Measurements from ENCODE around the gene MLLT10.
"Not testable (repeated sequence)": the region's sequence is repeated elsewhere in the genome, so short reads cannot be mapped to it uniquely, and the experiment has no call there.

MLLT10 gene

GRCh38 chr10:21588159-21588558, 54.1 kb downstream of the MLLT10 start:
- DNase-seq: not testable (repeated sequence)

DNA sequence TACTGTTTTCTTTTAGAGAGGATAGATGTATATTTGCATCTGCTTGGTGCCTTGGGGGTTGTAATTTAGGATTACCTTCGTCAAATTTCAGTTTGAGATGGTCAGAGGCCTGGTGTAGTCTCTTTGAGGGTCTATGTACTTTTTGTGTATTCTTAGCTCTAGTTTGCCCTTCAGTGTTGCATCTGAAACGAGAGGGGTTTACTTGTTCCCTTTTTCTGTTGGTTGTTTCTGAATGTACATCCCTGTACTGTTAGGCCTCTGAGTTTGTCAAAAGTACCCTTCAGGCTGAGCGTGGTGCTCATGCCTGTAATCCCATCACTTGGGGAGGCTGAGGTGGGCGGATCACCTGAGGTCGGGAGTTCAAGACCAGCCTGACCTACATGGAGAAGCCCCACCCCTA, 60.0 kb downstream of the MLLT10 start:
- DNase-seq: no peak

DNA sequence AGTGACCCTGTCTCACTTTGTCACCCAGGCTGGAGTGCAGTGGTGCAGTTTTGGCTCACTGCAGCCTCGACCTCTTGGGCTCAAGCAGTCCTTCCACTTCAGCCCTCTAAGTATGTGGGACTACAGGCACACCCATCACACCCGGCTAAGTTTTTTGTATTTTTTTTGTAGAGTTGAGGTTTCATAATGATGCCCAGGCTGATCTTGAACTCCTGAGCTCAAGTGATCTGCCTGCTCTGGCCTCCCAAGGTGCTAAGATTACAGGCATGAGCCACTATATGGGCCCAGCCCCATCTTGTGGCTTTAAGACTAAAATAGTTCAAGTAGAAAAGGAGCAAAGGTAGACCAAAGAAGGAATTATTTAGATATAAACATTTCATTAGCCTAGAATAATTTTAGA, 65.5 kb downstream of the MLLT10 start:
- no peak for DNase-seq

DNA sequence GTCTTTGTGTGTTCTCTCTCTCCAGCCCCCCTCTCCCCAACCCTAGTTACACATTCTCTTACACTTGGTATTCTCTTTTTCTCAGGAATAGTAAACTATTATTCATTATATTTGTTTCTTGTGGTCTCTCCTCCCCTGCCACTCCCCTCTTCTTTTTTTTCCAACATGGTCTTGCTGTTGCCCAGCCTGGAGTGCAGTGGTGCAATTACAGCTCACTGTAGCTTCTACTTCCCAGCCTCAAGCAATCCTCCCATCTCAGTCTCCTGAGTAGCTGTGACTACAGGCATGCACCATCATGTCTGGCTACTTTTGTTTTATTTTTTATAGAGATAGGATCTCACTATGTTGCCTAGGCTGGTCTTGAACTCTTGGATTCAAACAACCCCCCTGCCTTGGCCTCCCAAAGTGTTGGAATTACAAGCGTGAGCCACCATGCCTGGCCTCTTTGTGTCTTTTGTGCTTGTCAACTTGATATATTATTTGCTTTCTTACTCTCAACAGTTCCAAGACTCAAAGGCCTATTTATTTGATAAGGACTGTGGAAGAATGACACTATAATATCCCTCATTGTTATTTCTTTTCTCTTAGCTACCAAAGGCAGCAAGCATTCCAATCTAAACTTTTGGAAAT, 66.9 kb downstream of the MLLT10 start:
- no peak for DNase-seq

DNA sequence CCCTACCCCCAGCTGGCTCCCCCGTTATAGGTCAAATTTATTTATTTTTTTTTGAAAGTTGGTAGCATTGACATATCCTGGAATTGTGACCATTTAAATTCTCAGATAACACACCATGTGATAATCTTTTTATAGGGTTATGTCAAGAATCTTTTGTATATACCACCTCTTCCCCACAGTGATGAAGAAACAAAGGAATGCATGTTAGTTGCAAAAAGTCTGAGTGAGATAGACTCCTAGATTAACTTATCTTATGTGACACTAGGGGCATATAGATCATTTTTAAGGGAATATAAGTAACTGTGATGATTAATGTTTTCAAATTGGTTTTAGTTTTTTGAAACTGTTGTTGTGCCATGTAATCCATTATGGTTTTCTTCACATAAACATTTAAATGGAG, 68.3 kb downstream of the MLLT10 start:
- no peak for DNase-seq

- DNase-seq: no peak
Observed at GRCh38 chr10:21603721-21604120, 69.7 kb downstream of the MLLT10 start.

- no peak for DNase-seq
Observed at GRCh38 chr10:21604651-21605050, 70.6 kb downstream of the MLLT10 start.

GRCh38 chr10:21607907-21608306, 73.9 kb downstream of the MLLT10 start:
- no peak for DNase-seq

- no peak for DNase-seq
Observed at GRCh38 chr10:21614000-21614399, 80.0 kb downstream of the MLLT10 start.

GRCh38 chr10:21617267-21617666, 83.2 kb downstream of the MLLT10 start:
- DNase-seq: no peak

GRCh38 chr10:21623291-21623690, 89.3 kb downstream of the MLLT10 start:
- DNase-seq: no peak

DNA sequence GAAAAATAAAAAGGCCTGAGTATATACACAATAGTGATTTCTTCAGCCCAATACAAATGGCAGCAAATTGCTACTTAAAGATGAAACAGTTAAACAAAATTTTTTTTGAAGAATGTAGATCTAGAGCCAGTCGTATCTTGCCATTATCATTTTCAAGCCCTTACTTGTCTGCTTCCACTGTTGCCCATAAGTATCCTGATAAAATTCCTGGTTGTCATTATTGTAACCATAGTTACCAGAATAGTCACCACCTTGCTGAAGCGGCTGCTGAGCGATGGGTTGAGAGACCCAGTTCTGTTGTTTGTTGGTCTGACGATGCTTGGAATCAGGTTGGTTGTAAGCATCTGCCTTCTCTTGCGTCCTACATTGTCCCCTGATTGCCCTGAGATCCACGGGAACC, 90.4 kb downstream of the MLLT10 start:
- not testable (repeated sequence) for DNase-seq

DNA sequence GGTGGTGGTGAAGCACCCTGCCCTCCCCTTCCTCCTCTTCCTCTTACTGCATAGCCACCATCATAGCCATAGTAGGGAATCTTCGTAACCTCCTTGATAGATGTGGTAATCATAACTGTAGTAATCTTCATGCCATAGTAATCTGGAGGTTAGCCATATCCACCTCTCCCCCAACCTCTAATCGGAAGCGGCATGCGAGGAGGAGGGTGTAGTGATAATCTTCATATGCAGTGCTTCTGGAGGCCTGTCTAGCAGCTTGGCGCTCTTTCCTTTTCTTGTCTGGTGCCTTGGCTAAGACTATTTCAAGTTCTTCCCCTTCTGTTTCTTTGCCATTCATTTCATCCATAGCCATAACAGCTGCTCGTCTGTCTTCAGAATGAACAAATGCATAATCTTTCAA, 90.9 kb downstream of the MLLT10 start:
- no peak for DNase-seq

DNA sequence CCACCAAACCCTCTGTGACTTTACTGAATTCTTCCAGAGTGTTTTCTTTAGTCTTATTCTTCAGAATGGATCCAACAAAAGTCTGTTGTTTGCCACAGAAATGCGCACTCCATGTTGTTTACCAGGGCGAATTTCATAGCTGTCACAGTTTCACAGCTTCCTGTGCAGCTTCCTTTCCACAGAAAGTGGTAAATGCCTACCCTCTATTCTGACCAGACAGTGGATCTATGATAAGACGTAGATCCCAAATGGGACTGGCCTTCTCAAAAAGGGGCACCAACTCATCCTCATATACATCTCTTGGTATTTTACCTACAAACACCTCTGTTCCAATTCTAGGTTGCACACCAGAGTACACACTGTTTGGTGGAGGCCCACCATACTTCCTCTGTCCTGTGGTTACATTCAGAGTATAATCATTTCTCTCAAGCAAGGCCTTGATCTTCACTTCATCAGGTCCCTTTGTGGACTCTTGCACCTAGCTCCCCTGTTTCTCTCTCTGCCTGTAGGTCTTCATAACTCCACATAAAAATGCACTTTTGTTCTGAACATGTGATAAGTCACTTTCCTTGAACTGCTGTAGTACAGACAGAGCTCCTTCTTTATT, 91.7 kb downstream of the MLLT10 start:
- no peak for DNase-seq

DNA sequence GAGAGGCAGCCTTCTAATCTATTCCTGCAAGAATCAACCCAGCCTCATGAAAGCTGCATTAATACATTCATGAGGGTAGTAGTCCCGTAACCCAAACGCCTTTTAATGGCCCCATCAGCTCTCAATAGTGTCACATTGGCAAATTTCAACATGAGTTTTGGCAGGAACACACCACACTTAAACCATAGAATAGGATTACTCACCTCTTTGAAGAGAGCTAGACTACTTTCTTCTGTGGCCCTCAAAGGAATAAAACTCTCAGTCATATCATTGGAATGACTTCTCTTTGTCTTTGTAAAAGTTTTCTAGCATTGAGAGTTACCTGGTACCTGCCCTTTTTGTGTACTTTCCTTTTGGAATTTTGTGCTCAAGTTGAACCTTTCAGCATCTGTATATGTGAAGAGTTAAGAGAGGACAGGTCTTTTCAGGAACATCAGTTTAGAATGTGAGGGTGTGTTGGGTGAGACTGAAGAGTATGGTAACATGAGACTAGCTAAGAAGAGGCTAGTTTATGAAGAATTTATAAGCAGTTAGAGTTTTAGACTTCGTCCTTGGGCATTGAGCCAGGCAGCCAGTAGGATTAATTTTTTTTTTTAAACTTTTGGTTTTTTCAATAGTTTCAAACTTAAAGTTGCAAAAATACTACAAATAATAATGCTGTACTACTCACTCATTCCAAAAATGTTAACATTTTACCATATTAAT, 92.6 kb downstream of the MLLT10 start:
- no peak for DNase-seq

DNA sequence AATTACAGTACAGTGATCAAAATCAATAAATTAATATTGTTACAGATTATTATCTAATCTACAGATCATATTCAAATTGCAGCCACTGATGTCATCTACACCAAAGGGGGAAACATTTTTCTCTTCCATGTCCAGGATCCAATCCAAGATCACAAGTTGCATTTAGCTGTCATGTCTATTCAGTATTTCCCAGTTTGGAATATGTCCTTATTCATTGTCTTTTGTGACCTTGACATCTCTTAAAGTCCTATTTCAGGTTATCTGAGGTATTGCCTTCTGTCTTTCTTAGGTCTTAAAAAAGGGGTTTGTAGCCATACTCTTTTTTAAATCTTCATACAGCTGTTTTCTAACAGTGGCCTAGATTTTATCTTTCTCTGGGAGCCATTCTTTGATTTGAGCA, 93.3 kb downstream of the MLLT10 start:
- DNase-seq: no peak

GRCh38 chr10:21628023-21628422, 94.0 kb downstream of the MLLT10 start:
- no peak for DNase-seq

DNA sequence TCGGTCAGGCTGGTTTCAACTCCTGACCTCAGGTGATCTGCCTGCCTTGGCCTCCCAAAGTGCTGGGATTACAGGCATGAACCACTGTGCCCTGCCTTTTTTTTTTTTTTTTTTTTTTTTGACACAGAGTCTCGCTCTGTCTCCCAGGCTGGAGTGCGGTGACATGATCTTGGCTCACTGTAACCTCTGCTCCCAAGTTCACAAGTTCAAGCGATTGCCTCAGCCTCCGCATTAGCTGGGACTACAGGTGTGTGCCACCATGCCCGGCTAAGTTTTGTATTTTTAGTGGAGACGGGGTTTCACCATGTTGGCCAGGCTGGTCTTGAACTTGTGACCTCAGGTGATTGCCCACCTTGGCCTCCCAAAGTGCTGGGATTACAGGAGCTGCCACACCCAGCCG, 94.6 kb downstream of the MLLT10 start:
- DNase-seq: not testable (repeated sequence)

- no peak for DNase-seq
Observed at GRCh38 chr10:21634599-21635365, 100.8 kb downstream of the MLLT10 start.

GRCh38 chr10:21637795-21638194, 103.8 kb downstream of the MLLT10 start:
- DNase-seq: no peak

DNA sequence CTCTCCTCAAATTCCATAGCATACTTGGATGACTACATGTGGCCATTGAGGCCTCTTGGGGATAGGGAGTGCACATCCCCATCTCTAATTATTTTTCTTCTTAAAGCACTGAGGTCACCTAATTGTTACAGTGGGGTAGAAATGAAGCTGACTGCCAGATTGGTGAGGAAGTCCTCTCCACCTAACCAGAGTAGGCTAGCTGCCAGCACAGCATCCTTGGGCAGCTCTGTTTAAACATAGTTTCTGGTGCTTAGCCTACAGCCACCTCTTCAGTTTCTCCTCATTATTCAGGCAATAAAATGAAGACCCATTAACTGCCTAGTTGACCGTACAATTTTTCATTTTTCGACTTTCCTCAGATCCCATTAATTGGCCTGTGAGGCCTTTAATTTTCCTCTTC, 104.6 kb downstream of the MLLT10 start:
- peak; percentile 23 for DNase-seq

GRCh38 chr10:21648040-21648439, 114.0 kb downstream of the MLLT10 start:
- no peak for DNase-seq

DNA sequence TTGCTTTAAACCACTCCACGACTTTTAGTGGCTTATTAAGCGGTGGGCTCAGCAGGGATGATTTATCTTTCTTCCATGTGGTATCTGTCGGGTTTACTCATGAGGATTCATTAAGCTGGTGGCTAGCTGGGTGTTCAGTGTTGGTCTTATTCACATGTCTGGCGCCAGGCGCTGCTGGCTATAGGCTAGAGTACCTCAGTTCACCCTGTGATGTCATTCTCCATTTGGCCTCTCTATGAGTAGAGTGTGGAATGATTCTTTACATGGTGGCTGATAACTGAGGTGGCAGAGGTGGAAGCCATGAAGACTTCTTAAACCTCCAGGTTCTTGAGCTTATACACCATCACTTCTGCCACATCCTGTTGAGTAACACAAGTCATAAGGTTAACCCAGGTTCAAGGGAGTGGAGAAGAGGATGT, 115.4 kb downstream of the MLLT10 start:
- no peak for DNase-seq

DNA sequence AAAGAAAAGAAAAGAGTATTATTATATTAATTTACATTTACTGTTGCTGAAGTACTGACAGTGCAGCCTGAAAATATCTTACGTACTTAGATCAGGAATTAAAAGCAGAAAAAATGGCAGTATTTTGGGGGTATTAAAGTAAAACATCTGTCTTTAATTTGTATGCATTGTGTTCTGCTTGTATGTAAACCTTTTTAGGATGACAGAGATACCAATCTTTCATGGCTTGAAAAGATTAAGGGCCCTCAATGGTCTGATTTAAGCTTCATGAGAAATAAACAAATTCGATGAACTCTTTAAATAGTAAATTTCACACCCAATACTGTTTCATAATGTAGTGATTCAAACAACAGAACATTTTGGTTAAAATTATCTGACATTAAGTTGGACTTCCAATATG, 116.3 kb downstream of the MLLT10 start:
- no peak for DNase-seq
